Endothelial cell of umbilical vein (primary cell): ENCODE results near the gene SLC44A1. TPM values are rescaled to one million over a fixed set of nuclear protein-coding genes. Genes with fewer than 3 reads are reported as not detected.

Source experiments
- BruUV-seq: library from RNA; stranded (reverse); fragments of 400-500 nt; replicated peaks from 2 replicates; lab custom pipeline; 2021; lab: Mats Ljungman, UMichigan
- CTCF ChIA-PET: fragments of 300-600, 350-600 bp; sonication (Branson Sonifier 250); formaldehyde crosslinking; loops from one replicate; lab custom pipeline; 2021; ENCODE audit warnings: antibody characterized with exemption, inconsistent platforms; lab: Charles Lee
- POLR2A ChIA-PET: fragments of 300-600, 350-600 bp; sonication (Branson Sonifier 250); formaldehyde crosslinking; loops from one replicate; lab custom pipeline; 2021; ENCODE audit warnings: antibody characterized with exemption, inconsistent platforms; lab: Charles Lee
- DNase-seq: peaks from one replicate; pipeline ENCODE4 v3.0.0-alpha.2; 2011; ENCODE audit warnings: low read depth, low spot score
- FAIRE-seq: peaks from 2 replicates; lab custom pipeline; 2011; peaks lifted over from hg19 to GRCh38; lab: Jason Lieb, UNC
- H2AFZ ChIP-seq: 2 replicates; pipeline ENCODE4 v1.6.0; 2012; ENCODE audit warnings: low read depth, low read length, control low read depth, inconsistent platforms
- H3K27ac ChIP-seq: 2 replicates; pipeline ENCODE4 v1.5.1; 2011; ENCODE audit warnings: low read depth, mild to moderate bottlenecking, control low read depth, low read length, moderate library complexity; ENCODE audit not compliant: insufficient read depth
- H3K27me3 ChIP-seq, 2 experiments: 2 replicates each; pipeline versions ENCODE4 v1.6.0 to v1.6.1; 2011; ENCODE audit warnings: low read length in 2 of 2, mixed read lengths in 1 of 2; ENCODE audit not compliant: control insufficient read depth in 2 of 2, insufficient read depth in 2 of 2
- H3K36me3 ChIP-seq, 2 experiments: 2 replicates in 1 of 2; 3 replicates in 1 of 2; pipeline ENCODE4 v1.5.1; 2011; ENCODE audit warnings: low read length in 2 of 2, mild to moderate bottlenecking in 1 of 2, moderate library complexity in 1 of 2; ENCODE audit not compliant: control insufficient read depth in 2 of 2, insufficient read depth in 2 of 2; ENCODE audit errors: extremely low read depth in 1 of 2
- H3K4me1 ChIP-seq: 3 replicates; pipeline ENCODE4 v1.5.1; 2011; ENCODE audit warnings: mild to moderate bottlenecking, low read length; ENCODE audit not compliant: control insufficient read depth, insufficient read depth; ENCODE audit errors: extremely low read depth
- H3K4me2 ChIP-seq: 2 replicates; pipeline ENCODE4 v1.6.1; 2011; ENCODE audit warnings: low read length, control low read depth, mixed read lengths; ENCODE audit not compliant: insufficient read depth
- H3K4me3 ChIP-seq, 3 experiments: fragments of 200-600 bp in 1 of 3; sonication (generic), shearing (Covaris generic) in 1 of 3; replicated peaks in 1 of 3; 2 replicates each; pipeline ENCODE4 v1.5.1; 2011 to 2016; ENCODE audit warnings: control low read depth in 3 of 3, low read length in 3 of 3, mild to moderate bottlenecking in 2 of 3, inconsistent platforms in 1 of 3, low read depth in 1 of 3, moderate library complexity in 1 of 3; ENCODE audit not compliant: insufficient read depth in 1 of 3
- H3K79me2 ChIP-seq: 2 replicates; pipeline ENCODE4 v1.6.0; 2012; ENCODE audit warnings: low read length, inconsistent platforms; ENCODE audit not compliant: control insufficient read depth, insufficient read depth
- H3K9ac ChIP-seq: replicated peaks from 2 replicates; pipeline ENCODE3; 2011; ENCODE audit warnings: low read length, control low read depth; ENCODE audit not compliant: insufficient read depth; ENCODE audit errors: extremely low read depth
- H3K9me1 ChIP-seq: replicated peaks from 3 replicates; pipeline ENCODE4 v1.6.0; 2011; ENCODE audit warnings: mild to moderate bottlenecking, low read length; ENCODE audit not compliant: control insufficient read depth, insufficient read depth; ENCODE audit errors: extremely low read depth
- H3K9me3 ChIP-seq: replicated peaks from 2 replicates; pipeline ENCODE4 v1.5.1; 2012; ENCODE audit warnings: low read length, inconsistent platforms; ENCODE audit not compliant: control insufficient read depth, insufficient read depth
- H4K20me1 ChIP-seq: replicated peaks from 2 replicates; pipeline ENCODE3; 2011; ENCODE audit warnings: mild to moderate bottlenecking, low read length; ENCODE audit not compliant: control insufficient read depth, insufficient read depth; ENCODE audit errors: extremely low read depth
- EZH2 ChIP-seq: IDR thresholded peaks from 2 replicates; pipeline ENCODE4 v1.6.1; 2012; ENCODE audit warnings: borderline replicate concordance, low read depth, mild to moderate bottlenecking, moderate library complexity, low read length, inconsistent platforms; ENCODE audit not compliant: severe bottlenecking
- FOS ChIP-seq: IDR thresholded peaks from 2 replicates; pipeline ENCODE4 v1.6.1; 2011; ENCODE audit warnings: mild to moderate bottlenecking, low read length, moderate library complexity, borderline replicate concordance; ENCODE audit not compliant: insufficient read depth
- GATA2 ChIP-seq: IDR thresholded peaks from 2 replicates; pipeline ENCODE4 v1.7.0; 2011; ENCODE audit warnings: low read depth, mild to moderate bottlenecking, moderate library complexity, mixed read lengths, low read length; ENCODE audit not compliant: insufficient read length, insufficient read depth
- JUN ChIP-seq: IDR thresholded peaks from 2 replicates; pipeline ENCODE4 v1.6.1; 2011; ENCODE audit warnings: borderline replicate concordance, low read depth; ENCODE audit not compliant: insufficient read length, insufficient read depth
- MYC ChIP-seq: IDR thresholded peaks from one replicate; pipeline ENCODE4 v1.6.1; 2011; ENCODE audit warnings: mild to moderate bottlenecking, low read depth, low read length
- POLR2A ChIP-seq: IDR thresholded peaks from 2 replicates; pipeline ENCODE4 v1.6.1; 2012; ENCODE audit warnings: low read depth, mild to moderate bottlenecking, control low read depth, low read length
- POLR2AphosphoS5 ChIP-seq: IDR thresholded peaks from 2 replicates; pipeline ENCODE4 v1.6.1; 2012; ENCODE audit warnings: low read depth, mild to moderate bottlenecking, control low read depth, low read length, moderate library complexity; ENCODE audit not compliant: insufficient read depth
- dilution Hi-C: fragments of 300-500 bp; cut with MboI; formaldehyde crosslinking; loops from one replicate; pipeline ENCODE4 v1.15.0; 2019; ENCODE audit warnings: low sequenced_read_pairs; ENCODE audit not compliant: extremely low pct_ligation_motif_present
- intact Hi-C: fragments of 100-400 bp; cut with micrococcal nuclease; formaldehyde crosslinking; loops from one replicate; pipeline ENCODE4 v1.10.0; 2022
- polyA plus RNA-seq, 4 experiments: library from polyadenylated mRNA; depleted of rRNA in 3 of 4; stranded (reverse) in 3 of 4; unstranded in 1 of 4; fragments of >200 nt; gene quantifications; 2 replicates each; pipeline versions ENCODE4 v1.2.1 to v1.2.3, GENCODE V29; 2011 to 2012; ENCODE audit warnings: missing spikeins in 1 of 4
- total RNA-seq: library from RNA; stranded (reverse); gene quantifications from 2 replicates; pipeline ENCODE4 v1.2.3, GENCODE V29; 2021
- TF ChIP-seq, protein P1 (sequence below), 2 donors: IDR thresholded peaks; 1 replicate in 1 of 2; 2 replicates in 1 of 2; pipeline ENCODE4 v1.5.1; 2011; ENCODE audit warnings: low read length in 2 of 2, mild to moderate bottlenecking in 2 of 2, moderate library complexity in 2 of 2, control low read depth in 1 of 2, inconsistent platforms in 1 of 2, low read depth in 1 of 2; ENCODE audit not compliant: insufficient read depth in 1 of 2; ENCODE audit errors: extremely low read depth in 1 of 2
- TF ChIP-seq, protein P2 (sequence below): IDR thresholded peaks from 2 replicates; pipeline ENCODE4 v1.6.1; 2011; ENCODE audit not compliant: insufficient read depth, insufficient read length

Gene SLC44A1
- total and polyA plus RNA-seq, 2 donors (not counting 3 experiments of a cell fraction or from before 2014, with no cell fraction given), result 16.1 to 37.7 TPM

DNA sequence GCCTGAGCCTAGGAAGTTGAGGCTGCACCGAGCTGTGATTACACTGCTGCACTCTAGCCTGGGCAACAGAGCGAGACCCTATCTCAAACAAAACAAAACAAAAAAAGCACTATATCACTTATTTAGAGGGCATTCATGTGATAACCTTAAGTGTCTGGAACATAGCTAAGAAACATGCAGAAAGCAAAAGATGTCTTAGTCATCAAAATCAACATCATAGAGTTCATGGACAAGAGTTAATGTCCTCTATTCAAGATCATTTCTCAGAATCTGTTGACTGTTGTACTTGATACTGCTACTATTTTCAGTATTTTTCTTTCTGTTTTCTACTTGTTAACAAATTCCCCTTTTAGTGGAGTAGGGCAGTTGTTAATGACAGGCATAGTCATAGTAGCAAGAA, 228.8 kb downstream of the SLC44A1 start:
- POLR2A ChIA-PET, result no interaction called here
- CTCF ChIA-PET, result interaction anchor here (0.6 to 1.3 kb wide), 3 partner anchors 7 to 317 kb away, joined by 3 to 5 read pairs (median 4); no protein-coding TSS in a partner anchor
- Histone ChIP-seq H3K9me1 (no peaks in the 10 kb centered on the region), H2AFZ (no peak overlapping the region), H3K4me1 (no peaks in the 10 kb centered on the region), H3K79me2 (peaks cover 6% of the 10 kb centered on the region), H3K27ac (no peak overlapping the region), H3K4me3 (no peak overlapping the region), H3K27me3 (no peaks in the 10 kb centered on the region), H3K9ac (no peak overlapping the region), H3K9me3 (no peaks in the 10 kb centered on the region), H4K20me1 (no peaks in the 10 kb centered on the region), H3K4me2 (no peak overlapping the region), H3K36me3 (peaks cover 0 to 2% of the 10 kb centered on the region in 2 experiments)
- intact Hi-C loops, result no loop called here
- TF ChIP-seq POLR2A (no peak), EZH2 (no peak), MYC (no peak), POLR2AphosphoS5 (no peak), GATA2 (no peak), FOS (no peak), JUN (no peak)
- TF ChIP-seq, protein P1, sequence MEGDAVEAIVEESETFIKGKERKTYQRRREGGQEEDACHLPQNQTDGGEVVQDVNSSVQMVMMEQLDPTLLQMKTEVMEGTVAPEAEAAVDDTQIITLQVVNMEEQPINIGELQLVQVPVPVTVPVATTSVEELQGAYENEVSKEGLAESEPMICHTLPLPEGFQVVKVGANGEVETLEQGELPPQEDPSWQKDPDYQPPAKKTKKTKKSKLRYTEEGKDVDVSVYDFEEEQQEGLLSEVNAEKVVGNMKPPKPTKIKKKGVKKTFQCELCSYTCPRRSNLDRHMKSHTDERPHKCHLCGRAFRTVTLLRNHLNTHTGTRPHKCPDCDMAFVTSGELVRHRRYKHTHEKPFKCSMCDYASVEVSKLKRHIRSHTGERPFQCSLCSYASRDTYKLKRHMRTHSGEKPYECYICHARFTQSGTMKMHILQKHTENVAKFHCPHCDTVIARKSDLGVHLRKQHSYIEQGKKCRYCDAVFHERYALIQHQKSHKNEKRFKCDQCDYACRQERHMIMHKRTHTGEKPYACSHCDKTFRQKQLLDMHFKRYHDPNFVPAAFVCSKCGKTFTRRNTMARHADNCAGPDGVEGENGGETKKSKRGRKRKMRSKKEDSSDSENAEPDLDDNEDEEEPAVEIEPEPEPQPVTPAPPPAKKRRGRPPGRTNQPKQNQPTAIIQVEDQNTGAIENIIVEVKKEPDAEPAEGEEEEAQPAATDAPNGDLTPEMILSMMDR (IDR thresholded peaks at IDR 0.05; ENCODE audit: extremely low read depth in 1 of 2, insufficient read depth in 1 of 2, low read depth in 1 of 2, low read length in 2 of 2), result no peak
- TF ChIP-seq, protein P2, sequence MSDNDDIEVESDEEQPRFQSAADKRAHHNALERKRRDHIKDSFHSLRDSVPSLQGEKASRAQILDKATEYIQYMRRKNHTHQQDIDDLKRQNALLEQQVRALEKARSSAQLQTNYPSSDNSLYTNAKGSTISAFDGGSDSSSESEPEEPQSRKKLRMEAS, result no peak
- dilution Hi-C loops, result no loop called here
- no TSS peak for BruUV-seq
- DNase-seq (no peak), FAIRE-seq (no peak)
